ENCODE measurements around the gene SEMA5A.

The SEMA5A gene

DNA sequence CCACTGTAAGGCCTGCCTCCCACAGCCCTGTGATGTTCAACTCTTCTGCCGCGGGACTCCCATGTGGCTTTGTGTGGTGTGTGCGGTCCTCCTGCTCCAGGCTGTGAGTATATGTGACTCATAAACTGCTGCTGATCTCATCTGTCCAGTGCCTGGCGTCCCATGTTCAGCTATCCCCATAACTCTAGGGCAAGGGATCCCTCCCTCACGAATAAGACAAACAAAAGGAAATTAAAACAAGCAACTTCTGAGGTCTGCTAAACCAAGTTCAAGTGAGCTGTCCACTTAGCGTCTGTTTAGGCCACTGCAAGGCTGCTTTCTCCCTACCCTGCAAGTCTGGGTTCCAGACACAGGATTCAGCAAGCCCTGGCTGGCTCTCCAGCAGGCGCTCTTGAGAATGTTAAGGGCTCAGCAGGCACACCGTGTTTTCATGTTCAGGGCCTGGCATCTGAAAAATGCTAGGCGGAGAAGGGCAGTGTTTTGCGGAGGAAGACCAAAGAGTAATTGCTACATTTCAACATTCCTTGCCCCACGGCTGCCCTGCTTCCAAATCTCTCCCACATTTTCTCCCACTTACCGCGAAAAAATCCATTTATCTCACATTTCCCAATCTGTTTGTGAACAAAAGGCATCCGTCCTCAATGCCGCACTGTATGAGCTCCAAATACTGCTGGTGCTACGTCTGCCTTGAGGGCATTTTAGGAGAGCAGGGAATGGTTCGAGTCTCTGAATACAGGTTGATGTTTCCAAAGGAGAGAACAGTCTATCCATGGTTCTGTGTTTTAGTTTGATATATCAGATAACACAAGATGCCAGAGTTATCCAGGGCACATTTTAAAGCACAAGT lies 280.2 kb downstream of the SEMA5A start:
- Histone ChIP-seq H3K36me3 (no peaks in the 10 kb centered on the region), H3K9me3 (no peaks in the 10 kb centered on the region), H3K27me3 (no peaks in the 10 kb centered on the region), H3K4me3 (ENCODE audit: low read depth, low read length) (no peak overlapping the region), H3K4me1 (no peaks in the 10 kb centered on the region)
- DNase-seq, result no peak
- no peak for TF ChIP-seq CTCF (IDR thresholded peaks at IDR 0.05; ENCODE audit: low read depth, low read length)

- no peak for DNase-seq
- H3K4me1 ChIP-seq, result no peaks in the 10 kb centered on the region
- H3K36me3 ChIP-seq, result no peaks in the 10 kb centered on the region
- no peak for TF ChIP-seq CTCF (IDR thresholded peaks at IDR 0.05; ENCODE audit: low read depth, low read length)
- H3K9me3 ChIP-seq, result no peaks in the 10 kb centered on the region
- no peaks in the 10 kb centered on the region for H3K27me3 ChIP-seq
- no peak overlapping the region for H3K4me3 ChIP-seq (ENCODE audit: low read depth, low read length)
These were observed 281.6 kb downstream of the SEMA5A start for GRCh38 chr5:9264301-9264700.

GRCh38 chr5:9263656-9264055 lies 282.2 kb downstream of the SEMA5A start:
- Histone ChIP-seq H3K36me3 (no peaks in the 10 kb centered on the region), H3K9me3 (no peaks in the 10 kb centered on the region), H3K27me3 (no peaks in the 10 kb centered on the region), H3K4me3 (ENCODE audit: low read depth, low read length) (no peak overlapping the region), H3K4me1 (no peaks in the 10 kb centered on the region)
- TF ChIP-seq CTCF (IDR thresholded peaks at IDR 0.05; ENCODE audit: low read depth, low read length), result no peak
- DNase-seq, result no peak

DNA sequence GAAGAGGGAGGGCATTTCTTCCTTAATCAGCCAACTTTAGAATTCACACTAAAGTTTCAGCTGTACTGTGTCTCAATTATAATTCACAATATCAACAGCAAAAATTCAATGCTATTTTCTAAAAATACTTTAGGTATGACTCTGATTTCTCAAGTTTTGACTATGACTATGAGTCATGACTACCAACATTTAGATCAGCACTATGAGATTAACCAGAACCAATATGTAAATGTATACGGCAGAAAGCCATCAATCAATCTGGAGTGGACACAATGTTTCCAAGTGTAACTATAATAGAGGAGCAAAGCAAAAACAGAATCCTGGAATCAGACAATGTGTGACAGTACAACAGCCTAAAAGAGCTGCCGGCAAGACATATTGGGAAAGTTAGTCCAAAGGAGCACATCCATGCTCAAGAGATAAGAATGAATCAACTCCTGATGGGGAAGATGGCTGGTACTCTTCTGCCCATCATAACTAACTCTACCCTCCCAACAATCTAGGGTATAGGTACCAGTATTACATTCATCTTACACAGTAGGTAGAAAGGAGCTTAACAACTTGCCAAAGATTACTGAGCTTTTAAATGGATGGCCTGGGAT lies 294.4 kb downstream of the SEMA5A start:
- TF ChIP-seq CTCF (IDR thresholded peaks at IDR 0.05; ENCODE audit: low read depth, low read length), result no peak
- no peak for DNase-seq
- Histone ChIP-seq H3K9me3 (no peaks in the 10 kb centered on the region), H3K4me3 (ENCODE audit: low read depth, low read length) (no peak overlapping the region), H3K27me3 (no peaks in the 10 kb centered on the region), H3K4me1 (no peaks in the 10 kb centered on the region), H3K36me3 (no peaks in the 10 kb centered on the region)

DNA sequence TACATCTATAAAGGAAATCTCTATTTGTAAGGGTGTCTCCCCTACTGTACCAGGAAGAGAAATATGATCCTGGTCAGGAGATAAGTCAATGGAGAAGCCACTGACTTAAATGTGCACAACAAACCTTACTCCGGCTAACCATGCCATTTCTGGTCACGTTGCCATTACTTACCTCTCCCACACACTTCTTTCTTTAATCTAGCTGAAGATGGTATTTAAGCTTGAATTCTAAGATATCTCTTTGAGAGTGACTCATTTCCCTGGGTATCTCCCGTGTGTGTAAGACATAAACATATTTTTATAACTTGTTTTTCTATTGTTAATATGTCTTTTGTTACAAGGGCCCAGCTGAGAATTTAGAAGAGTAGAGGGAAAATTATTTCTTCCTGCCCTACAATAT lies 296.6 kb downstream of the SEMA5A start:
- Histone ChIP-seq H3K4me3 (ENCODE audit: low read depth, low read length) (no peak overlapping the region), H3K27me3 (no peaks in the 10 kb centered on the region), H3K9me3 (no peaks in the 10 kb centered on the region; the same call in 1 of the 2 replicates), H3K36me3 (no peaks in the 10 kb centered on the region), H3K4me1 (no peaks in the 10 kb centered on the region)
- TF ChIP-seq CTCF (IDR thresholded peaks at IDR 0.05; ENCODE audit: low read depth, low read length), result no peak
- no peak for DNase-seq

DNA sequence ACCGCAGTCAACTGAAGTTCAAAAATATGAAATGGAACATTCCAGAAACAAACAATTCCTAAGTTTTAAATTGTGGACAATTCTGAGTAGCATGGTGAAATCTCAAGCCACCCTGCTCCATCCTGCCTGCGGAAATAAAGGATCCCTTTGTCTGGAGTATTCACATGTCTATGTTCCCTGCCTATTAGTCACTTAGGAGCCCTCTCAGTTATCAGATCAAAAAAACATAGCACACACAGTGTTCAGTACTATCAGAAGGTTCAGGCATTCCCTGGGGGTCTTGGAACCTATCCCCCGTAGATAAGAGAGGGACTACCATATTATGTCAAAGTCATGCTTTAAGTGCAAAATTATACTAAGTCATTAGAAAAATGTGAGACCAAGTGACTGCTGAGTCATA lies 300.8 kb downstream of the SEMA5A start:
- Histone ChIP-seq H3K4me1 (no peaks in the 10 kb centered on the region), H3K4me3 (ENCODE audit: low read depth, low read length) (no peak overlapping the region), H3K9me3 (no peaks in the 10 kb centered on the region; the same call in 1 of the 2 replicates), H3K27me3 (no peaks in the 10 kb centered on the region), H3K36me3 (no peaks in the 10 kb centered on the region)
- DNase-seq, result no peak
- no peak for TF ChIP-seq CTCF (IDR thresholded peaks at IDR 0.05; ENCODE audit: low read depth, low read length)
